GM20000 (cell line): ENCODE measurements around the gene LRRFIP1.
"Not testable (repeated sequence)": the region's sequence is repeated elsewhere in the genome, so short reads cannot be mapped to it uniquely, and the experiment has no call there.

Experiments
- DNase-seq: peaks from one replicate; pipeline ENCODE4 v3.0.0; 2012; ENCODE audit warnings: low spot score
- TF ChIP-seq, protein P1 (sequence below): IDR thresholded peaks from 2 replicates; pipeline ENCODE4 v1.5.1; 2012; ENCODE audit warnings: mild to moderate bottlenecking, control low read depth; ENCODE audit errors: extremely low read depth, missing control alignments

The LRRFIP1 gene

DNA sequence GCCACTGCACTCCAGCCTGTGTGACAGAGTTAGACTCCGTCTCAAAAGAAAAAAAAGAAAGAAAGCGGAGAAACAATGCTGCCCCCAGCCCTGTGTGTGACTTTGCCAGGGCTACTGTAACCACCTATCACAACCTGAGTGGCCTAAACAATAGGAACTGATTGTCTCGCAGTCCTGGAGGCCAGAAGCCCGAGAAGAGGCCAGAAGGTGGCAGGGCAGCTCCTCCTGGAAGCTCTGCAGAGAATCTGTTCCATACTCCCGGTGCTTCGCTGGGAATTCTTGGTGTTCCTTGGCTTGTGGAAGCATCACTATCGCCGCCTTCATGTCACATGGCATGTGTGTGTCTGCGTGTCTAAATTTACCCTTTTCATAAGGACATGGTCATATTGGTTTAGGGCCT, 22.4 kb upstream of the LRRFIP1 start:
- TF ChIP-seq, protein P1, sequence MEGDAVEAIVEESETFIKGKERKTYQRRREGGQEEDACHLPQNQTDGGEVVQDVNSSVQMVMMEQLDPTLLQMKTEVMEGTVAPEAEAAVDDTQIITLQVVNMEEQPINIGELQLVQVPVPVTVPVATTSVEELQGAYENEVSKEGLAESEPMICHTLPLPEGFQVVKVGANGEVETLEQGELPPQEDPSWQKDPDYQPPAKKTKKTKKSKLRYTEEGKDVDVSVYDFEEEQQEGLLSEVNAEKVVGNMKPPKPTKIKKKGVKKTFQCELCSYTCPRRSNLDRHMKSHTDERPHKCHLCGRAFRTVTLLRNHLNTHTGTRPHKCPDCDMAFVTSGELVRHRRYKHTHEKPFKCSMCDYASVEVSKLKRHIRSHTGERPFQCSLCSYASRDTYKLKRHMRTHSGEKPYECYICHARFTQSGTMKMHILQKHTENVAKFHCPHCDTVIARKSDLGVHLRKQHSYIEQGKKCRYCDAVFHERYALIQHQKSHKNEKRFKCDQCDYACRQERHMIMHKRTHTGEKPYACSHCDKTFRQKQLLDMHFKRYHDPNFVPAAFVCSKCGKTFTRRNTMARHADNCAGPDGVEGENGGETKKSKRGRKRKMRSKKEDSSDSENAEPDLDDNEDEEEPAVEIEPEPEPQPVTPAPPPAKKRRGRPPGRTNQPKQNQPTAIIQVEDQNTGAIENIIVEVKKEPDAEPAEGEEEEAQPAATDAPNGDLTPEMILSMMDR = no peak
- no peak for DNase-seq

DNA sequence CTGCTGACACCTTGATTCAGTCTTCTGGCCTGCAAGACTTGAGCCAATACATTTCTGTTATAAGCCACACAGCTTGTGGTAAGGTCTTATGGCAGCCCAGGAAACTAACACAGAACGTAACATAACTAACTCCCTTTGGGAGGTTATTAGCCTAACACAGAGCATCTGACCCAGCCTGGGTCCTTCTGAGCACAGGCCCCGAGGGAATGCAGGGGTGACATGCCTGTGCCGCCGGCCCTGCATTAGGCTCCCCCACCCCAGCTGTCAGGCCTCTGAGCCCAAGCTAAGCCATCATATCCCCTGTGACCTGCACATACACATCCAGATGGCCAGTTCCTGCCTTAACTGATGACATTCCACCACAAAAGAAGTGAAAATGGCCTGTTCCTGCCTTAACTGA, 20.9 kb upstream of the LRRFIP1 start:
- DNase-seq = not testable (repeated sequence)

DNA sequence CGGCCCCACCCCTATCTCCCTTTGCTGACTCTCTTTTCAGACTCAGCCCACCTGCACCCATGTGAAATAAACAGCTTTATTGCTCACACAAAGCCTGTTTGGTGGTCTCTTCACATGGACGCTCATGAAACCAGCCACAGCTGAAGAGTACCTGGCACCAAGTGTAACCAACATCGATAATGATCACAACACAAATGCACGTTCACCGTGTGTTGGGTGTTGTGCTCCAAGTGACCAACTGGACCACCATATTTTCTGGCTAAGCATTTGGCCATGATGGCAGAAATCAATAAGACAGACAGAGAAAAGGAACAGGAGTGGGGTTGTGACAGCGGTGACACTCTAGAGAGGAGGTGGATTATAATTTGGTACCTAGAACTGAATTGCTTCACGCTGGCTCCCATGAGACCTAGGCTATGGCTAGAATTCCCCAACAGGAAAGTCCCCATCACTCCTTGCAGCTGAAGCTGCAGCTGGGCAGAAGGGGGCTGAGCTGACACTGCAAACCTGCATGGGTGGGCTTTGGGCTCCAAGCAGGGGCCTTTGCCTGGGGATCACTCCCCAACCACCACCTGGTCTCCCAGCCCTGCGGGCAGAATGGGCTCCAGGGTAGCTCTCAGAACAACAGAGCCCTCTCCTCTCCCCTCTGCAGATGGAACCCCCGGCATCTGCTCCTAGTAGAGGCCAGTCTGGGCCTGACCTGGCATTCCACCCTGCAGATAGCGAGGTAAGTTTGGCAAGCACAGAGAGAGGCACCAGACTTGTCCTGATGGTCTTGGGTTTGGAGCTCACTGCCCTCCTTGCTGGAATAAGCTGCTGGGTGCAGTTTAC, 14.6 kb upstream of the LRRFIP1 start:
- TF ChIP-seq, protein P1 = no peak
- DNase-seq = no peak

DNA sequence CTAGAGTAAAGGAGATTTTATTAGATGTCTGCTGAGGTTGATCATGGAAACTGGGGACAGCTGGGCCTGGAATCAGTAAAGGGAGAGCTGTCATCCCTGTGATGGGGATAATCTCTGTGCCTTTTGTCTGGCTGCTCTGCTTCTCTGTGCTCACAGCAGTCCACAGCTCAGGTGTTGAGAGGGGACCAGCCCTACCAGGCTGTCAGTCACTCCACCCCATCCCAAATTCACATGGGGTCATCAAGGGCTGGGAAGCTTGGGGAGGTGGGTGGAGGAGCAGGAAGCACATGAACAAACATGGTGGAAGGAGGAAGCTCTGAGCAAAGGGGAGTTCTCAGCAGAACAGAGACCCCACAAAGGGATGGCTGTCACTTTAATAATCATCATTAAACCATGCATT, 13.7 kb upstream of the LRRFIP1 start:
- TF ChIP-seq, protein P1 = no peak

DNA sequence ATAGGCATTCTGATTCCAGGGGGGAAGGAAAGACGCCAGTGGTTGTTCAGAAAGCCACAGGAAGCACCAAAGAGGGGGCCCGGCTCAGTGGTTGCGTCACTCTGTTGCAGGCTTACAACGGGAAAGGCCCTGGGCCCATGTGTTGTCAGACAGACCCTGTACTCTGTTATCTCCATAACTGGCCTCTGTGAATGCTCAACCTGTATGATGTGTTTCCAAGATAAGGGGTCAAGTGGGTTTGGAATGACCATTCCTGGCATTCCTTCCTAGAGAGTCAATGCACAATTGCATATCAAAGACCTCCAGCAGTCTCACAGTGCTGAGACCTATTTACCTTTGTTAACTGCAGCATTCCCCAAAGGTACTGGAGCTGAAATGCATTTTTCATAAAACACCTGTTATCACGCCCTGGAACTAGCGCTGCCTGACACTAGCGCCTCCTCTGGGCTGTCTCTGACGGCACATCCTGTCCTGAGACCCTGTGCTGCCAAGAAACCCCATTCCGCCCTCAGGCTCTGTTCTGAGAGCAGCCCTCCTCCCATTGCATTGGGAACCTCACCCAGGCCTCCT, 13.2 kb upstream of the LRRFIP1 start:
- no peak for DNase-seq
- TF ChIP-seq, protein P1 = no peak

More for the DNA sequence above, 13.7 kb upstream of the LRRFIP1 start:
- no peak for DNase-seq

DNA sequence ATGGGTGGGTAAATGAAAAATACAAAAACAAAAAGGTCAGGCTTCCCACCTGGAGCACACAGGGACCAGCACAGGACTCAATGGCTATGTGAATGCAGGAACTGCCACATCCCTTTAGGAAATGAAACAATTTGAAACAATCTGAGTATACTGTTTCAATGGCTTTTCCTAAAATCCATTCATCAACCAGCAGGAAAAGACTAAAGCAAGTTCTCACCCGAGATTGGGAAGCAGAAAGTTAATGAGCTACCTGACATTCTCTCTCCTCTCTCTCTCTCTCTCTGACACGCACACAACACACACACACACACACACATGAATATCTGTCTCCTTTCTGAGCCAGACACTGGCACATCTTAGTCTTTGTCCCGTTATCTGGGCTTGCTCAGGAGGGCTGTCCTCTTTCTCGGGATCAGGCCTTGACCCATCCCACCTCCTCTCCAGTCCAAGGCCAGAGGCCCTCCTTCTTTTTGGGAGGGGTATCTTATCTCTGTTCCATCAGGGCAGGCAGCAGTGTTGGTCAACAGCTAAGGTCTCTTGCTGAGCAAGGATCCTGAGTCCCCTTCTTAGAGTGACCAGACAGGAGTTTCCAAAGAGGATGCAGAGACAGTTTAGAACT, 11.6 kb upstream of the LRRFIP1 start:
- TF ChIP-seq, protein P1 = no peak
- no peak for DNase-seq

DNA sequence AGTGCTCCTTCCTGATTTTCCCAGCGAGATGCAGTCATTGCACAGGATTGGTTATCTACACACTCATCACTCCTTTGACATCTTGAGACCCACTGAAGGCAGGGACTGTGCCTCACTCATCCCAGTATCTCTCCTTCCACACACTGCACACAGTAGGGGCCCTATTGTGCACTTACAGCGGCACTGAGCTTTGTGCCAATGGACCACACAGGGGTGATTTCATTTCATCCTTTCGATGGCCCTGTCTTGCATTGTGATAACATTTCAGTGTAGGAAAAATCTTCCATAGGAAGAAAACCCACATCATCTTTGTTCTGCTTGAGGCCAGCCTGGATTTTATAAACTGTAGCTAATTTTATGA, 11.0 kb upstream of the LRRFIP1 start:
- TF ChIP-seq, protein P1 = no peak
- DNase-seq = no peak
